PC-3 (cell line): ENCODE results near the gene FZR1. TPM values are rescaled to one million over a fixed set of nuclear protein-coding genes. Genes with fewer than 3 reads are reported as not detected.

Experiments
- ATAC-seq: fragments of 200-7000 bp; cut with Tn5 transposase; 2 replicates; pipeline ENCODE4 v1.9.1; 2020; ENCODE audit warnings: mild to moderate bottlenecking, moderate library complexity
- BruUV-seq: library from RNA; stranded (reverse); fragments of 400-500 nt; replicated peaks from 2 replicates; lab custom pipeline; 2021; lab: Mats Ljungman, UMichigan
- CTCF ChIA-PET: fragments of 300-600 bp; sonication (Branson Sonifier 250); formaldehyde crosslinking; loops from one replicate; lab custom pipeline; 2022; ENCODE audit warnings: antibody characterized with exemption; lab: Charles Lee
- POLR2A ChIA-PET: fragments of 300-600 bp; sonication (Branson Sonifier 250); formaldehyde crosslinking; loops from one replicate; lab custom pipeline; 2022; ENCODE audit warnings: antibody characterized with exemption; ENCODE audit not compliant: unreplicated experiment; lab: Charles Lee
- DNase-seq: peaks from one replicate; pipeline ENCODE4 v3.0.0-alpha.2; 2015
- H2AFZ ChIP-seq: fragments of 300-600 bp; sonication (generic); 2 replicates; pipeline ENCODE4 v1.6.0; 2016; ENCODE audit warnings: antibody characterized with exemption, low read length
- H3F3A ChIP-seq: fragments of 300-600 bp; sonication (generic); one replicate; pipeline ENCODE4 v1.6.0; 2017; ENCODE audit warnings: antibody characterized with exemption, low read length, control low read depth, mild to moderate bottlenecking; ENCODE audit not compliant: unreplicated experiment
- H3K27ac ChIP-seq: fragments of 300-600 bp; sonication (generic); 2 replicates; pipeline ENCODE4 v1.5.1; 2016; ENCODE audit warnings: mild to moderate bottlenecking, low read length
- H3K27me3 ChIP-seq: fragments of 300-600 bp; sonication (generic); 2 replicates; pipeline ENCODE4 v1.6.1; 2016; ENCODE audit warnings: low read length, mixed read lengths
- H3K36me3 ChIP-seq: fragments of 300-600 bp; sonication (generic); 2 replicates; pipeline ENCODE4 v1.6.1; 2016; ENCODE audit warnings: low read depth, mixed run types, low read length, mixed read lengths
- H3K4me1 ChIP-seq: fragments of 300-600 bp; sonication (generic); 2 replicates; pipeline ENCODE4 v1.5.1; 2016; ENCODE audit warnings: low read length; ENCODE audit not compliant: insufficient read depth
- H3K4me2 ChIP-seq: fragments of 300-600 bp; sonication (generic); 2 replicates; pipeline ENCODE4 v1.6.0; 2016; ENCODE audit warnings: low read length
- H3K4me3 ChIP-seq: fragments of 300-600 bp; sonication (generic); 2 replicates; pipeline ENCODE4 v1.5.1; 2016; ENCODE audit warnings: mild to moderate bottlenecking, low read length, mixed read lengths
- H3K79me2 ChIP-seq: fragments of 300-600 bp; sonication (generic); 2 replicates; pipeline ENCODE4 v1.6.1; 2017; ENCODE audit warnings: low read length, mixed read lengths
- H3K9ac ChIP-seq: fragments of 300-600 bp; sonication (generic); 2 replicates; pipeline ENCODE4 v1.6.0; 2016; ENCODE audit warnings: mild to moderate bottlenecking, low read length
- H3K9me2 ChIP-seq: fragments of 300-600 bp; sonication (generic); replicated peaks from 2 replicates; pipeline ENCODE4 v1.6.1; 2016; ENCODE audit warnings: mixed run types, low read length, mixed read lengths
- H3K9me3 ChIP-seq: fragments of 300-600 bp; sonication (generic); 2 replicates; pipeline ENCODE4 v1.6.1; 2016; ENCODE audit warnings: low read length, mixed read lengths
- H4K20me1 ChIP-seq: fragments of 300-600 bp; sonication (generic); 2 replicates; pipeline ENCODE4 v1.6.1; 2016; ENCODE audit warnings: low read length, mixed read lengths
- EZH2 ChIP-seq: fragments of 300-600 bp; sonication (generic); IDR thresholded peaks from one replicate; pipeline ENCODE4 v1.6.1; 2017; ENCODE audit warnings: antibody characterized with exemption, mild to moderate bottlenecking, low read length; ENCODE audit not compliant: unreplicated experiment
- EZH2phosphoT487 ChIP-seq: fragments of 300-600 bp; sonication (generic); IDR thresholded peaks from 2 replicates; pipeline ENCODE4 v1.6.1; 2018; ENCODE audit warnings: mild to moderate bottlenecking, antibody characterized with exemption, low read length, borderline replicate concordance
- intact Hi-C: fragments of 100-400 bp; cut with micrococcal nuclease; formaldehyde crosslinking; loops from 2 replicates; pipeline ENCODE4 v1.9.0; 2023
- total RNA-seq: library from RNA; depleted of rRNA; stranded (reverse); fragments of >200 nt; gene quantifications from 2 replicates; pipeline ENCODE4 v1.2.3, GENCODE V29; 2014
- TF ChIP-seq, protein P1 (sequence below): fragments of 300-600 bp; sonication (generic); conservative IDR thresholded peaks from 2 replicates; pipeline ENCODE4 v1.5.1; 2017; ENCODE audit warnings: antibody characterized with exemption, low read depth, mild to moderate bottlenecking, low read length

Gene FZR1
- total RNA-seq, 1 experiment from 2014 or later, result 53.6 TPM

DNA sequence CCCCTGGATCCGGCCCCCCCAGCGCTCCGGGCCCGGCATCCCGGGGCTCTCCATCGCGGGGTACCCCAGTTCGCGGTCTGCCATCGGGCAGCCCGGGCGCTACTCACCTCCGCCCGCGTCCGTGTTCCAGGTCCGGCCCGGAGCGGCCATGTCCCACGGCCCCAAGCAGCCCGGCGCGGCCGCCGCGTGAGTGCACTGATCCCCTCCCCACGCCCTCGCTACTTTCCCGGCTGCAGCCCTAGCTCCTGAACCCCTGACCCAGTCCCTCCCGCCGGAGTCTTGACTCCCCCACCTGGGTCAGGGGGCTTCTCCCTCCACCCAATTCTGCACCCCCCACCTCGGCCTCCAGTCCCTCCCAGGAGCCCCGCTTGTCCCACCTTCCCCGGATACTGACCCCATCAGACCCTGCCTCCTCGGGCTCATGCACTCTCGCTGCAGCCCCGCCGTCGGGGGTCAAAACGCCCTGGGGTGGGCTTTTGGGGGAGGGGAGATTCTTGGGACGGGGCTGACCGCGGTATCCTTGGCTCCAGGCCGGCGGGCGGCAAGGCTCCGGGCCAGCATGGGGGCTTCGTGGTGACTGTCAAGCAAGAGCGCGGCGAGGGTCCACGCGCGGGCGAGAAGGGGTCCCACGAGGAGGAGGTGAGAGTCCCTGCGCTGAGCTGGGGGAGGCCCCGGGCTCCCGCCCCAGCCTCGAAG lies 67.2 kb downstream of the FZR1 start:
- Histone ChIP-seq H3K27ac (peak overlapping the region; percentile 45), H2AFZ (peak overlapping the region; percentile 64), H3K4me3 (peak overlapping the region; percentile 95), H3K9me2 (no peaks in the 10 kb centered on the region), H3K27me3 (no peaks in the 10 kb centered on the region), H3K4me2 (peak overlapping the region; percentile 93), H3K9me3 (no peaks in the 10 kb centered on the region), H3K79me2 (peaks cover 12% of the 10 kb centered on the region), H3F3A (no peaks in the 10 kb centered on the region), H3K4me1 (peaks cover 4% of the 10 kb centered on the region; the same call in 1 of the 2 replicates), H4K20me1 (no peaks in the 10 kb centered on the region), H3K36me3 (peaks cover 3% of the 10 kb centered on the region), H3K9ac (peak overlapping the region; percentile 88)
- CTCF ChIA-PET, result interaction anchor here (1.0 kb wide), 1 partner anchor 9 kb away, joined by 9 read pairs; no protein-coding TSS in a partner anchor
- TF ChIP-seq, protein P1, sequence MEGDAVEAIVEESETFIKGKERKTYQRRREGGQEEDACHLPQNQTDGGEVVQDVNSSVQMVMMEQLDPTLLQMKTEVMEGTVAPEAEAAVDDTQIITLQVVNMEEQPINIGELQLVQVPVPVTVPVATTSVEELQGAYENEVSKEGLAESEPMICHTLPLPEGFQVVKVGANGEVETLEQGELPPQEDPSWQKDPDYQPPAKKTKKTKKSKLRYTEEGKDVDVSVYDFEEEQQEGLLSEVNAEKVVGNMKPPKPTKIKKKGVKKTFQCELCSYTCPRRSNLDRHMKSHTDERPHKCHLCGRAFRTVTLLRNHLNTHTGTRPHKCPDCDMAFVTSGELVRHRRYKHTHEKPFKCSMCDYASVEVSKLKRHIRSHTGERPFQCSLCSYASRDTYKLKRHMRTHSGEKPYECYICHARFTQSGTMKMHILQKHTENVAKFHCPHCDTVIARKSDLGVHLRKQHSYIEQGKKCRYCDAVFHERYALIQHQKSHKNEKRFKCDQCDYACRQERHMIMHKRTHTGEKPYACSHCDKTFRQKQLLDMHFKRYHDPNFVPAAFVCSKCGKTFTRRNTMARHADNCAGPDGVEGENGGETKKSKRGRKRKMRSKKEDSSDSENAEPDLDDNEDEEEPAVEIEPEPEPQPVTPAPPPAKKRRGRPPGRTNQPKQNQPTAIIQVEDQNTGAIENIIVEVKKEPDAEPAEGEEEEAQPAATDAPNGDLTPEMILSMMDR, result no peak
- TF ChIP-seq EZH2phosphoT487, result no peak
- TF ChIP-seq EZH2, result no peak
- POLR2A ChIA-PET, result interaction anchor here (0.6 kb wide), 1 partner anchor 1044 kb away, joined by 3 read pairs; no protein-coding TSS in a partner anchor
- intact Hi-C loops, result no loop called here
- DNase-seq, result no peak
- ATAC-seq, result peak; percentile 6; the same call in 1 of the 2 replicates
- BruUV-seq, result no TSS peak

DNA sequence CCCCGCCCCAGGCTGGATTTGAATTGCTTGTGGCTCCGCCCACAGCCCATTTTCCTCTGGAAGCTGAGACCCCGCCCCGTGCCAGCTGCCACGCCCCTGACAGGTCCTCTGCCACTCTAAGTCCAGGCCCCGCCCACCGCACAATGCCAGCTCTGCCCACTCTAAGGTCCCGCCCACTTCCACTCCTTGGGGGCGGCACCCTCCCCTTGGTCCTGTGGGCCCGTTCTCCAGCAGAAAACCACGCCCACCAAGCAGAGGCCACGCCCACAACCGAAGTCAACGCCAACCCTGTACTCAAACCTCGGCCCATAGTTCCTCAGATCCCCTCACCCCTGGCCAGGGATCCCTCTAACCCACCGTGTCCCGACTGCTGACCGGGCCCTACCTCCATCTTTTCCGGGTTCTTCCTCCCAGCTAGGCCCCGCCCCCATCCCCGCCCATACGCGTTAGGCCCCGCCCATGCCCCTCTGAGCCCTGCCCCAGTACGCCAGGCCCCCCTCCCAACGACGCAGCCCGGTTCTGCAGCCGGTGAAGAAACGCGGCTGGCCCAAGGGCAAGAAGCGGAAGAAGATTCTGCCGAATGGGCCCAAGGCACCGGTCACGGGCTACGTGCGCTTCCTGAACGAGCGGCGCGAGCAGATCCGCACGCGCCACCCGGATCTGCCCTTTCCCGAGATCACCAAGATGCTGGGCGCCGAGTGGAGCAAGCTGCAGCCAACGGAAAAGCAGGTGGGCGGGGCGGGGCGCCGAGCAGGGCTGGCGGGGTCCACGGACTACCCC lies 67.9 kb downstream of the FZR1 start:
- H3K36me3 ChIP-seq, result peaks cover 3% of the 10 kb centered on the region
- H3K79me2 ChIP-seq, result peaks cover 12% of the 10 kb centered on the region
- no peaks in the 10 kb centered on the region for H3F3A ChIP-seq
- CTCF ChIA-PET, result interaction anchor here (0.7 to 1.0 kb wide), 2 partner anchors 9 to 153 kb away, joined by 3 to 9 read pairs; no protein-coding TSS in a partner anchor
- intact Hi-C loops, result no loop called here
- peak overlapping the region; percentile 64 for H2AFZ ChIP-seq
- H3K9ac ChIP-seq, result peak overlapping the region; percentile 88
- H3K4me1 ChIP-seq, result peaks cover 4% of the 10 kb centered on the region; the same call in 1 of the 2 replicates
- TF ChIP-seq, protein P1, result no peak
- no peak for TF ChIP-seq EZH2phosphoT487
- TF ChIP-seq EZH2, result no peak
- H3K4me2 ChIP-seq, result peak overlapping the region; percentile 93
- no peaks in the 10 kb centered on the region for H3K27me3 ChIP-seq
- ATAC-seq (peak; percentile 70), DNase-seq (peak; percentile 97)
- no peak overlapping the region for H3K27ac ChIP-seq
- H3K9me2 ChIP-seq, result no peaks in the 10 kb centered on the region
- no TSS peak for BruUV-seq
- H4K20me1 ChIP-seq, result no peaks in the 10 kb centered on the region
- POLR2A ChIA-PET, result interaction anchor here (0.6 kb wide), 1 partner anchor 1045 kb away, joined by 3 read pairs; no protein-coding TSS in a partner anchor
- no peaks in the 10 kb centered on the region for H3K9me3 ChIP-seq
- H3K4me3 ChIP-seq, result peak overlapping the region; percentile 95
